ENCODE measurements around the gene EFCAB8. TPM values are rescaled to one million over a fixed set of nuclear protein-coding genes. Genes with fewer than 3 reads are reported as not detected.

The EFCAB8 gene
- total RNA-seq, 1 donor from 2014 or later = 0.54 TPM

DNA sequence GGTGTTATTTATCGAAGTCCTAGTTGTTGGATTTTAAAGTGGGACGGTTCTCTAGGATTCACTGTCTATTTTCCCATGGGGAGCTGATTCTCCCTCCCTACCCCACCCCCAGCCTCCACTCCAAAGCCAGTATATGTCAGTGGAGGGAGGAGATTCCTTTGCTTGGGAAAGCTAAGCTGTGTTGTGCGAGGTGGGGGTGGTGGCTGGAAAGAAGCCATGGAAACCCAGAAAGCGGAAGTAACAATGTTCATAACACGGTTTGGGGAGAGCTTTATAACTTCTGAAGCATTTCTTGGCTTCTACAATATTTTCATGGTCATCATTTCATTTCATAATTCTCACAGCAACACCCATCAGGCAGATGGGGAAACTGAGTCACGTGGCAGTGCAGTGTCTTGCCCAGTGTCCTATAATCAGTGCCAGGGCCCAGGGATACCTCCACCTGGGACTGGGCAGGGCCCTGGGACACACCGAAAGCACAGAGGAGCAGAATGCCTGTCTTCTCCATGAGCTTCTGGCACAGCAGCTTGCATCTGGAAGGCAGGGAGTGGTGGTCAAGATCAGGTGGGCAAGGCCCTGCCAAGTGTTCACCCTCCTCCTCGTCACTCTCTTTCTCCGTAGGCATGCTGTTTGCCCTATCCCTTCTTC lies 141.0 kb downstream of the EFCAB8 start:
- Mint-ChIP-seq H3K9me3 (peaks cover 3% of the 10 kb centered on the region), H3K27ac (no peak overlapping the region), H3K4me3 (no peak overlapping the region), H3K36me3 (ENCODE audit: low read depth) (peaks cover 1% of the 10 kb centered on the region), H3K27me3 (no peaks in the 10 kb centered on the region), H3K4me1 (peaks cover 5% of the 10 kb centered on the region)
- DNase-seq = no peak
- intact Hi-C loops (cut with micrococcal nuclease) = no loop called here

DNA sequence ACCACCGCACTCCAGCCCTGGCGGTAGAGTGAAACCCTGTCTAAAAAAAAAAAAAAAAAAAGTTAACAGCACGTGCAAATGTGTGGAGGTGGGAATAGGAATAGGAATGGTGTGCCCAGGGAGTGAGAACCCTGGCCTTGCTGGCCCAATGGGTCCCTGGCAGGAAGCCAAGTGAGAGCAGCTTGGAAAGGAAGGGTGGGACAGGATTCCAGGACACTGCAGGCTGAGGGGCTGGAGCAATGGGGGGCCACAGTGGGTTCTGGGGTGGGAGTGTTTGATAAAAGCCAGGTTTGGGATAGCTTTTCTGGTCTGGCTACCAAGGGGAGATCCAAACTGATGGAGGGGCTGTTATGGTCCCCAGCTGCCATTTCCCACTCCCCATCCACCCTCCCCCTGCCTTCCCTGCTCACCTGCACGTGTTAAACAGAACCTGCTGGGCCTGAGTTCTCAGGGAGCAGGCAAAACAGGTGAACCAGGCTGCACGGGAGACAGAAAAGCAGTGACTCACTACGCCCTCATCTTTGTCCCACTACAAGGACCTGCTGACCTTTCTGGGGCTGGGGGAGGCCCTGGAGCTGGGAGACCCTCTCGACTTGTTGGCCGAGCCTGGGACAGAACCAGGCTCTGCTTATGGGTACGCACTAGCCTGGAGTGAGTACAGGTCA lies 142.2 kb downstream of the EFCAB8 start:
- no peak for DNase-seq
- Mint-ChIP-seq H3K27ac (no peak overlapping the region), H3K27me3 (no peaks in the 10 kb centered on the region), H3K4me3 (no peak overlapping the region), H3K36me3 (ENCODE audit: low read depth) (peaks cover 1% of the 10 kb centered on the region), H3K9me3 (peaks cover 4% of the 10 kb centered on the region), H3K4me1 (peaks cover 6% of the 10 kb centered on the region)
- intact Hi-C loops (cut with micrococcal nuclease) = no loop called here

- intact Hi-C loops (cut with micrococcal nuclease) = no loop called here
- H3K36me3 Mint-ChIP-seq (ENCODE audit: low read depth) = no peaks in the 10 kb centered on the region
- peaks cover 5% of the 10 kb centered on the region for H3K4me1 Mint-ChIP-seq
- no peak for DNase-seq
- no peaks in the 10 kb centered on the region for H3K27me3 Mint-ChIP-seq
- H3K4me3 Mint-ChIP-seq = no peak overlapping the region
- peaks cover 4% of the 10 kb centered on the region for H3K9me3 Mint-ChIP-seq
- no peak overlapping the region for H3K27ac Mint-ChIP-seq
Observed at GRCh38 chr20:33002087-33002808, 143.5 kb downstream of the EFCAB8 start.

GRCh38 chr20:33004141-33004751 lies 145.5 kb downstream of the EFCAB8 start, which contains the start of gene SUN5:
Gene SUN5, minus strand, starts transcription at chr20:33004433. Its CDS starts 93 bp downstream, at chr20:33004340.
- peaks cover 4% of the 10 kb centered on the region for H3K9me3 Mint-ChIP-seq
- no peak within 1 kb of the TSS for H3K4me3 Mint-ChIP-seq
- H3K27me3 Mint-ChIP-seq = no peaks in the 10 kb centered on the region
- no peak within 1 kb of the TSS for H3K27ac Mint-ChIP-seq
- DNase-seq = no peak
- peaks cover 1% of the 10 kb centered on the region for H3K4me1 Mint-ChIP-seq
- H3K36me3 Mint-ChIP-seq (ENCODE audit: low read depth) = no peaks in the 10 kb centered on the region
- intact Hi-C loops (cut with micrococcal nuclease) = no loop called here

GRCh38 chr20:33005132-33005566 lies 146.4 kb downstream of the EFCAB8 start:
- Mint-ChIP-seq H3K4me3 (no peak overlapping the region), H3K9me3 (peaks cover 4% of the 10 kb centered on the region), H3K4me1 (peaks cover 1% of the 10 kb centered on the region), H3K27ac (no peak overlapping the region), H3K36me3 (ENCODE audit: low read depth) (no peaks in the 10 kb centered on the region), H3K27me3 (no peaks in the 10 kb centered on the region)
- DNase-seq = peak; percentile 74
- intact Hi-C loops (cut with micrococcal nuclease) = loop anchor here (1.0 kb wide), 1 partner anchor 103 kb away; no protein-coding TSS in a partner anchor

DNA sequence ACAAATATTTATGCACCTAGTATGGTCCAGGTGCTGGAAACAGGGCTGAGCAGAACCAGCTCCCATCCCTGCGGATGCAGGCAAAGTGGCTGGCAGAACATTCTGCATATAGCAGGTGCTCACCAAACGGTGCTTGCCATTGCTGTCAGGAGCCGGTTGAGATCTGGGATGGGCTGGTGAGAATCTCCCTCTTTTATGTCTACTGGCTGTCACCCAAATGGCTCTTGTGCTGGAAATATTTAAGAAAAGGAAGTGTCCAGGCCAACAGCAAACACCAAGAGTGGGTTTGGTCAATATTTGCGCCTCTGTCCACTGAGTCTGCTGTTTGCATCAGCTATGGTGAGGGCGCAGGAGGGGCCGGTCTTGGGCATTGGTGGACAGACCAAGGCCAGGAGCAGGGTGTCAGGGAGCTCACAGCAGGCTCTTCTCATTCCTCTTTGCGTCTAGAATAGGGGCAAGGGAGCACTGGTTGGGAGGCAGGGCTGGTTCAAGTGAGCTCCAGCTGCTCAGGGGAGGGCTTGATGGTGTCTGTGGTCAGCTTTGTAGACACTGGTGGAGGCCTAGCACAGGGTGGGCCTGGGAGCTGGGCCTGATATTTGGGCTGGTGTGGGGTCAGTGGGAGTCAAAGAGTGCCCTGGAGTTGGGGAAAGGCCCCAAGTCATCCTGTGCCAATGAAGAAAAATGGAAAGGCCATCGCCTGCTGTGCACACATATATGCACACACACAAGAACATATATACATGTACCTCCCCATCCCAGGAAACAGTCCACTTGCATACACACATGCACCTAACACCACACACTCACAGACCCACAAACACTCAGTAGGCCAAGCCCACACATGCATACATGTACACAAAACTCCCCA lies 147.4 kb downstream of the EFCAB8 start:
- Mint-ChIP-seq H3K27ac (no peak overlapping the region), H3K4me3 (no peak overlapping the region), H3K36me3 (ENCODE audit: low read depth) (no peaks in the 10 kb centered on the region), H3K27me3 (no peaks in the 10 kb centered on the region), H3K9me3 (peaks cover 4% of the 10 kb centered on the region), H3K4me1 (peaks cover 1% of the 10 kb centered on the region)
- intact Hi-C loops (cut with micrococcal nuclease) = loop anchor here (1.0 kb wide), 1 partner anchor 104 kb away; no protein-coding TSS in a partner anchor
- no peak for DNase-seq

DNA sequence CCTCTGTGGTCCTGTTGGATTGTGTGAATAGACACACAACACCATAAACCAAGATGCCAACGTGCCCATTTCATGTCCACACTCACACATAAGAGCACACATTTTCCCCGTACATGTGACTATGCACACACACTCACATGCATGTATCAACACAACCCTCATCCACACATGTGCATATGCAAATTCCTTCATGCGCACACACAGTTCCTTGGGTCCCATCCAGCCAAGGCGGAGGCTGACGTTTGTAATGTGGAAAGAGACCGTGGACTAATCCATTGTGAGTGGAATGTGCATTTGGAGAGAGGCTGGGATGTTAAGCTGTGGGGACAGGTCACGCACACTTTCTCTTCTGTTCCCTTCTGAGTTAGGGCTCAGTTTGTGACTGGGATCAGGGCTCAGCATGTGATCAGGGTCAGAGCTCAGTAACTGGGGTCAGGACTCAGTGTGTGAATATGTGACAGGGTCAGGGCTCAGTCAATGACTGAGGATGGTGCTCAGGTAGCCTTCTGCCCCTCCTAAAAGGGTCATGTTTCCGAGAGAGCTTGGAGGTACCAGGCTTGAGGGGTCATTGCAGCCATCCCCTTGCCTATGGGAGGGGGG lies 148.2 kb downstream of the EFCAB8 start:
- Mint-ChIP-seq H3K4me1 (peaks cover 1% of the 10 kb centered on the region), H3K9me3 (peaks cover 4% of the 10 kb centered on the region), H3K4me3 (no peak overlapping the region), H3K36me3 (ENCODE audit: low read depth) (no peaks in the 10 kb centered on the region), H3K27ac (no peak overlapping the region), H3K27me3 (no peaks in the 10 kb centered on the region)
- intact Hi-C loops (cut with micrococcal nuclease) = no loop called here
- no peak for DNase-seq

- DNase-seq = no peak
- Mint-ChIP-seq H3K9me3 (peaks cover 4% of the 10 kb centered on the region), H3K27ac (no peak within 1 kb of the TSS), H3K4me1 (peaks cover 1% of the 10 kb centered on the region), H3K36me3 (ENCODE audit: low read depth) (no peaks in the 10 kb centered on the region), H3K4me3 (no peak within 1 kb of the TSS), H3K27me3 (no peaks in the 10 kb centered on the region)
- intact Hi-C loops (cut with micrococcal nuclease) = no loop called here
Observed at GRCh38 chr20:33007376-33008335, 148.9 kb downstream of the EFCAB8 start, which contains the start of gene BPIFB2. Gene BPIFB2, plus strand, starts transcription at chr20:33007704. Its CDS starts 871 bp downstream, at chr20:33008575.

- Mint-ChIP-seq H3K27ac (no peak overlapping the region), H3K4me3 (no peak overlapping the region), H3K4me1 (peaks cover 1% of the 10 kb centered on the region), H3K27me3 (no peaks in the 10 kb centered on the region), H3K36me3 (ENCODE audit: low read depth) (no peaks in the 10 kb centered on the region), H3K9me3 (peaks cover 4% of the 10 kb centered on the region)
- DNase-seq = no peak
- intact Hi-C loops (cut with micrococcal nuclease) = no loop called here
Observed at GRCh38 chr20:33008336-33009213, 149.9 kb downstream of the EFCAB8 start.

DNA sequence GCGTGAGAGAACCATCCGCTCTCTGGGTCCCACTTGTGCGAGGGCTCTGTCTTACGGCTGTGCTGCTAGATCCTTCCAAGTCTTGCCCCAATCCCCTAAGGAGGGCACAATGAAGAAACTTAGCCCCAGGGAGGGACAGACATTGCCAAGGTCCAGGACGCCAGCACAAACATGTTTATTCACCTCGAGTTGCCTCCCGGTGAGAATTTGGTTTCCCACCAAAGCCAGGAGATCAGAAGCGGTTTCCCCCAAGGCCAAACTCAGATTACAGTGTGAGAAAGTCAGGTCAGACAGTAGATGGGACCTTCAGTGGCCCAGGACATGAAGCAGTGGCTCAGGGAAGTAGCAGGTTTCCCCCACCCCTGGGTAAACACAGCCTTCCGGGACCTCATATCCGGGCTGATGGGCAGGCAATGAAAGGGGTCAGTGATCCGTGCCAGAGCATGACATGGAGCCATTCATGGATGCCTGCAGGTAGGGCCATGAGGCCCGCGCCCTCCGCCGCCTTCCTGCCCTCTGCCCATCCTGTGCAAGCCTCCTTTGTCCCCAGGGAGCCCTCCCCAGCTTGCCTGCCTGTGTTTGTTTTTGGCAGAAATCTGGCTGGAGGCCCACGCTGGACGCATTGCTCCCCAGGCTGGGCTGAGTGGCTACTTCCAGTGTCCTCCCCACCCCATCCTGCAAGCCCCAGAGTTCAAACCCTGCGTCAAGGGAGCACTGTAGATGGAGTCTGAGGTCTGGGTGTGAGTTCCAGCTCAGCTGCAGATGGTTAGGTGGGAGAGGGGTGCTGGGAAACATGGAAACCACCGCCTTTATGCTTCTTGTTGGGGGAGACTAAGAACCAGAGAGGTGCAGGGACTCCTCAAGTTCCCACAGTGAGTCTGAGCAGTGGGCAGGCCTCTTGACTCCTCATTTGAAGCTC lies 150.8 kb downstream of the EFCAB8 start:
- intact Hi-C loops (cut with micrococcal nuclease) = no loop called here

More for the DNA sequence above, 150.8 kb downstream of the EFCAB8 start:
- H3K4me1 Mint-ChIP-seq = peaks cover 1% of the 10 kb centered on the region
- H3K27me3 Mint-ChIP-seq = no peaks in the 10 kb centered on the region
- H3K4me3 Mint-ChIP-seq = no peak overlapping the region
- no peak overlapping the region for H3K27ac Mint-ChIP-seq
- H3K36me3 Mint-ChIP-seq (ENCODE audit: low read depth) = no peaks in the 10 kb centered on the region
- peaks cover 4% of the 10 kb centered on the region for H3K9me3 Mint-ChIP-seq
- no peak for DNase-seq

Measured in activated CD4-positive, alpha-beta T cell treated with anti-CD3 and anti-CD28 coated beads, Interleukin-2, amount 10 ng/mL, durations not matched to agents 24 days and 14 days (primary cell).